GM18870 (cell line): ENCODE measurements around the gene ZBTB45.
"Not testable (repeated sequence)": the region's sequence is repeated elsewhere in the genome, so short reads cannot be mapped to it uniquely, and the experiment has no call there.

Source experiments
- ATAC-seq: cut with Tn5 transposase; IDR thresholded peaks from one replicate; pipeline ENCODE4 v1.9.1; 2021; ENCODE audit warnings: moderate library complexity; ENCODE audit not compliant: unreplicated experiment

Gene ZBTB45

GRCh38 chr19:58477130-58477529 is 42.5 kb downstream of the ZBTB45 start:
- ATAC-seq, result no peak

- ATAC-seq, result peak; percentile 5
Observed at GRCh38 chr19:58476498-58477015, 43.1 kb downstream of the ZBTB45 start.

GRCh38 chr19:58475714-58476497 is 43.7 kb downstream of the ZBTB45 start, which contains the start of gene ZNF446:
Gene ZNF446, plus strand, starts transcription at chr19:58476352. Its CDS starts 867 bp downstream, at chr19:58477219.
- peak; percentile 75 for ATAC-seq

- no peak for ATAC-seq
Observed at GRCh38 chr19:58474997-58475713, 44.5 kb downstream of the ZBTB45 start.

GRCh38 chr19:58474291-58474996 is 45.2 kb downstream of the ZBTB45 start:
- ATAC-seq, result no peak

GRCh38 chr19:58473775-58474174 is 45.8 kb downstream of the ZBTB45 start:
- no peak for ATAC-seq

GRCh38 chr19:58471736-58472135 is 47.9 kb downstream of the ZBTB45 start:
- no peak for ATAC-seq

GRCh38 chr19:58470837-58471543 is 48.6 kb downstream of the ZBTB45 start:
- not testable (repeated sequence) for ATAC-seq

GRCh38 chr19:58469241-58470013 is 50.2 kb downstream of the ZBTB45 start:
- no peak for ATAC-seq

- no peak for ATAC-seq
Observed at GRCh38 chr19:58468216-58468839, 51.3 kb downstream of the ZBTB45 start.

- ATAC-seq, result peak; percentile 69
Observed at GRCh38 chr19:58466760-58467589, 52.6 kb downstream of the ZBTB45 start, which contains the start of gene ZNF324. Gene ZNF324, plus strand, starts transcription at chr19:58467080. Its CDS starts 2,106 bp downstream, at chr19:58469186.

- ATAC-seq, result no peak
Observed at GRCh38 chr19:58466089-58466759, 53.4 kb downstream of the ZBTB45 start.
